ENCODE results near the gene PBXIP1. TPM values are rescaled to one million over a fixed set of nuclear protein-coding genes. Genes with fewer than 3 reads are reported as not detected.

PBXIP1 gene
- total and polyA plus RNA-seq, 10 of the 15 experiments (the other 5 are each of a cell fraction or from before 2014, with no cell fraction given), result 0.63 to 25.6 (median 15.4) TPM

- 86% methylated on average over 3 of the region's 3 CpGs for WGBS (ENCODE audit: insufficient coverage, insufficient replicate concordance, low lambda C conversion rate, missing lambda C conversion rate)
- ATAC-seq (no peak), DNase-seq (ENCODE audit: low read depth, low spot score) (no peak), FAIRE-seq (no peak)
- ChIA-PET RAD21 (ENCODE audit: unreplicated experiment) (interaction anchor here (1.7 kb wide), 1 partner anchor 31 kb away, joined by 6 read pairs; no protein-coding TSS in a partner anchor), SMC1A (ENCODE audit: uncharacterized antibody, unreplicated experiment) (no interaction called here), POLR2A (no interaction called here), CTCF (no interaction called here)
- no peak overlapping the region for H2AFZ ChIP-seq (ENCODE audit: control insufficient read depth, low read depth, low read length)
- no peaks in the 10 kb centered on the region for H4K20me1 ChIP-seq (ENCODE audit: control insufficient read depth, insufficient read depth)
- no peak overlapping the region for H3K4me2 ChIP-seq (ENCODE audit: control insufficient read depth, insufficient read depth)
- no peaks in the 10 kb centered on the region; the same call in 2 of the 3 replicates for H3K9me3 ChIP-seq (replicated peaks; ENCODE audit: control insufficient read depth, insufficient read depth, low read length)
- intact Hi-C loops (cut with micrococcal nuclease; ENCODE audit: unreplicated experiment) (no loop called here), in situ Hi-C loops (cut with MboI) (no loop called here)
- no peak overlapping the region for H3K9ac ChIP-seq (ENCODE audit: control insufficient read depth, insufficient read depth, low read length)
- no peaks in the 10 kb centered on the region for H3K79me2 ChIP-seq (ENCODE audit: control insufficient read depth, insufficient read depth, low read length)
- no peaks in the 10 kb centered on the region for H3K27me3 ChIP-seq (replicated peaks in 1 of 2; ENCODE audit: control insufficient read depth in 2 of 2, insufficient read depth in 2 of 2, low read length in 1 of 2)
- H3K36me3 ChIP-seq (ENCODE audit: control insufficient read depth in 2 of 2, insufficient read depth in 2 of 2, low read length in 1 of 2), result no peaks in the 10 kb centered on the region
- TF ChIP-seq GATAD2B (conservative IDR thresholded peaks at IDR 0.05; ENCODE audit: low read depth) (no peak), ZNF622 (IDR thresholded peaks at IDR 0.05) (no peak), ZNF384 (IDR thresholded peaks at IDR 0.05; ENCODE audit: borderline replicate concordance, low read depth, low read length) (no peak), MXI1 (IDR thresholded peaks at IDR 0.05; ENCODE audit: low read depth, low read length) (no peak), SKIL (IDR thresholded peaks at IDR 0.05; ENCODE audit: low read depth, poor library complexity, severe bottlenecking) (no peak), MTA2 (IDR thresholded peaks at IDR 0.05; ENCODE audit: low read depth) (no peak), IKZF1 (conservative IDR thresholded peaks at IDR 0.05) (no peak), MLLT1 (IDR thresholded peaks at IDR 0.05) (no peak), YBX1 (IDR thresholded peaks at IDR 0.05) (no peak), EZH2 (IDR thresholded peaks at IDR 0.05; ENCODE audit: borderline replicate concordance, control insufficient read depth, low read depth, low read length) (no peak), NR2F1 (conservative IDR thresholded peaks at IDR 0.05) (no peak)
- TF ChIP-seq, protein P1, sequence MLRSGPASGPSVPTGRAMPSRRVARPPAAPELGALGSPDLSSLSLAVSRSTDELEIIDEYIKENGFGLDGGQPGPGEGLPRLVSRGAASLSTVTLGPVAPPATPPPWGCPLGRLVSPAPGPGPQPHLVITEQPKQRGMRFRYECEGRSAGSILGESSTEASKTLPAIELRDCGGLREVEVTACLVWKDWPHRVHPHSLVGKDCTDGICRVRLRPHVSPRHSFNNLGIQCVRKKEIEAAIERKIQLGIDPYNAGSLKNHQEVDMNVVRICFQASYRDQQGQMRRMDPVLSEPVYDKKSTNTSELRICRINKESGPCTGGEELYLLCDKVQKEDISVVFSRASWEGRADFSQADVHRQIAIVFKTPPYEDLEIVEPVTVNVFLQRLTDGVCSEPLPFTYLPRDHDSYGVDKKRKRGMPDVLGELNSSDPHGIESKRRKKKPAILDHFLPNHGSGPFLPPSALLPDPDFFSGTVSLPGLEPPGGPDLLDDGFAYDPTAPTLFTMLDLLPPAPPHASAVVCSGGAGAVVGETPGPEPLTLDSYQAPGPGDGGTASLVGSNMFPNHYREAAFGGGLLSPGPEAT (IDR thresholded peaks at IDR 0.05; ENCODE audit: low read depth), result no peak
- no peak overlapping the region for H3K27ac ChIP-seq (ENCODE audit: control insufficient read depth, insufficient read depth)
- H3K4me3 ChIP-seq, result no peak overlapping the region
- no peaks in the 10 kb centered on the region for H3K4me1 ChIP-seq (ENCODE audit: control insufficient read depth, insufficient read depth, low read length)
- BruUV-seq (replicated peaks), result no TSS peak
Observed at GRCh38 chr1:154913273-154913672, 42.6 kb downstream of the PBXIP1 start.
